Fibroblast of skin of scalp (primary cell): ENCODE data around the gene GNPAT.
A peak's percentile ranks its signal among the peaks of the same experiment; 100 is the strongest.

ENCODE experiments used
- DNase-seq: peaks from one replicate; pipeline ENCODE4 v3.0.0-alpha.2; 2013

GNPAT gene

DNA sequence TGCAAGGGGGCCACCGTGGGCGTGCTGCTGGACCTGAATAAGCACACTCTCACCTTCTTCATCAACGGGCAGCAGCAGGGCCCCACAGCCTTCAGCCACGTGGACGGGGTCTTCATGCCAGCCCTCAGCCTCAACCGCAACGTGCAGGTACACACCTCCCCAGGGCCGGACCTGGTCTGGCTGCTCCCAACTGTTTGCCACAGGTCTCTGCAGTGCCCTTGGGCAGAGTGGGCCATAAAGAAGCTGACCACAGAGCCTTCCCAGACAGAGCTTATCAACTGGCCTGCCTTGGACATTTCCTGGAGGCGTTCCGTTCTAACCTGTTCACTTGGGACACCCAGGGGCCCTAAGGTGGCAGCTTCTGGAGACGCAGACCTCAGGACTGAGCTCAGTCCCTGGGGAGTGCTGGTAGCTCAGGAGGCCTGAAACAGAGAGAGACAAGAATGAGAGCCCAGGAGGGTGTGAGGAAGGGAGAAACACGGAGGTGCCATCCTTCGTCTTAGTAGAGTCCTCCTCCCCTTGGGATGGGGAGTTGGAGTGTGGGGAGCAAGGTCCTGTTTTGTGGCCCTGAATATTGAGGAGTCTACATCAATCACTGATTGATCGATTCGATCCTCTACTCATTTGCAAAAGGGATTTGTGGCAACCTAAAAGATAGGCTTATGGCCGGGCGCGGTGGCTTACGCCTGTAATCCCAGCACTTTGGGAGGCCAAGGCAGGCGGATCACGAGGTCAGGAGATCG is 27.0 kb upstream of the GNPAT start:
- DNase-seq: no peak

DNA sequence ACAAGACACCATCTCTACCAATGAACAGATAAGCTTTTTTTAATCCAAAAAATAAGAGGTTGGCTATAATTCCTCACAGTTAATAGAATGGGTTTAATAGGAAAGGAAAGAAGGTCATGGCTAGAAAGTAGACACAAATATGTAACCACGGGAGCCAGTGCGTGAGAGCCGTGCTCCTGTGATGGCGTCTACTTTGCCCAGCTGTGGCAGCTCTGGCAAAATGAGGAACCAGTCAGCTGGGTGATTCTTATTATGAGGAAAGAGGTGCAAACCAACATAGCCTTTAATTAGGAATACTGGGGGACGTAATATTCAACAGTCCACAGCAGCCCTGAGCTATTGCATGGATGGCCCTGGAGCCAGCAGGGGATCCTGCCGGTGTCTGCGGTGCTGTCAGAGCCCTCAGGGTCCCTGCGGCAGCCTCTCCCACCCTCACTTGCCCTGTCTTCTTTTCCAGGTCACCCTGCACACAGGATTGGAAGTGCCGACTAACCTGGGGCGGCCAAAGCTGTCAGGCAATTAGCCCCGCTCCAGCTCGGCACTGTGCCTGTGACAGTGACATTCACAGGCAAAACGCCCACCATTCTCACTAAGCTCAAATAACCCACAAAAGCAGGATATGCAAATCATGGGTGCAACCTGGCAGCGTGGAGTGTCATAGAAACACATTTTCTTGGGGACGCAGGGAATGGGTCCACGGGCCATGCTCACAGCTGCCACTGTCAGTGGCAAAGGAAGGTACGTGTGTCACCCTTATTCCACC is 25.9 kb upstream of the GNPAT start:
- no peak for DNase-seq

DNA sequence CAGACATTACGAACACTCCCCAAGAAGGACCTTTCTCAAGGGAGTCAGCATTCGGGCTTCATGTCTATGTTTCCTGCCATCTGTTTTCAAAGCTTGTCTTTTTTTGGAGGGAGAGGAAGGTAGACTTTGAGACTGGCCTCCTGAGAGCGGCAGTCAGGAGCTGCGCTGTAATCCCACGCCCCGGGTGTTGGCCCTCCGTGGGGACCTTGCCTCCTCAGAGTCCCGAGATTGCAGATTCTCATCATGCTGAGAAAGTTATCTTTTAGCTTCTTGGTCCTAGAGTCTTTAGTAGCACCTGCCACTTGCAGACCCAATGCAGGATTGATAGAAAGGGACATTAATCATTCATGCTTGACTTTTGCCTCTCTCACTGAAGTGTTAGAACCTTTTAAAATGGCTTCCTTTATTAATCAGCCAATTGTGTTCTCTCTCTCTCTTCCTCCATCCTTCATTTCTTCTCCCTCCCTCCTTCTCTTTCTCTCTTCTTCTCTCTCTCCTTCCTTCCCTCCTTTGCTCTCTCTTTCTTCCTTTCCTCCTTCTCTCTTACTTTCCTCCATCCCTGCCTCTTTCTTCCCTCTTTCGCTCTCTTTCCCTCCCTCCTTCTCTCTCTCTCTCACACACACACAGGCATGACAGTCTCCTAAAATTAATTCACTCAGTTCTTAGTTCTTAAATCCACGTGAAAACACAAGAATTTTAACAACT is 25.2 kb upstream of the GNPAT start:
- DNase-seq: no peak

DNA sequence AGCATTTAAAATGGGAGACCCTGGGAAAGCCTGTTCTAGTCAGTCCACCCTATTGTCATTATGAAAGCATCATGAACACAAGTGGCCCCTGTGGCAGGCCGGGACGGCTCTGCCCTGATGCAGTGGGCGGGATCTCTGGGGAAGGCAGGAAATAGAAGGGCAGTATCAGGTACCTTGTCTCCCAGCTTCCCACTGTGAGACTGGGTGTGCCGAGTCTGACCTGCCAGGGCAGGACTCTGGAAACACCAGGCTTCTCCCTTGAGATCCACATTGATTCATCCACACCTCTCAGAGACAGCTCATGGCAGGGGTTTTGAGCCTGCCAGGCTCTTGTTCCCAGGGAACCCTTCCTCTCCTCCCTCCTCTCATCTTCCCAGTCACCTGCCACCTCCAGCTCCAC is 24.5 kb upstream of the GNPAT start:
- DNase-seq: no peak

DNA sequence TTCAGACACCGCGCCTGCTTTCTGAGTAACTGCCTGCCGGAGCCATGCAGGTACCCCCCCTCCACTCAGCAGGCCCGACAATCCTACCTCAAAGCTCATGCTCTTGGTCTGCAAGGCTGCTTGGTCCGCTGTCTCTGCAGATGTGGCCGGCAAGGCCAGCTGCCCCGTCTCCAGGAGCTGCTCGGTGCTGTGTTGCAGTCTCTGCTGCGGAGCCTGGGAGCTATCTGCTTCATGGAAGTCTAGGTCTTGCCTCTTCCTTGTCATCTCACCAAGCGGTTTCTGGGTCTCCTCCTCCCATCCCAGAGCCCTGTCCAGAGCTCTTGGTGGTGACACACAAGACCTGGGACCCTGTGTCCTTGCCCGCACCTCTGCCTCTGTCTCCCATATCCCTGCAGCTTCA is 24.0 kb upstream of the GNPAT start:
- no peak for DNase-seq

DNA sequence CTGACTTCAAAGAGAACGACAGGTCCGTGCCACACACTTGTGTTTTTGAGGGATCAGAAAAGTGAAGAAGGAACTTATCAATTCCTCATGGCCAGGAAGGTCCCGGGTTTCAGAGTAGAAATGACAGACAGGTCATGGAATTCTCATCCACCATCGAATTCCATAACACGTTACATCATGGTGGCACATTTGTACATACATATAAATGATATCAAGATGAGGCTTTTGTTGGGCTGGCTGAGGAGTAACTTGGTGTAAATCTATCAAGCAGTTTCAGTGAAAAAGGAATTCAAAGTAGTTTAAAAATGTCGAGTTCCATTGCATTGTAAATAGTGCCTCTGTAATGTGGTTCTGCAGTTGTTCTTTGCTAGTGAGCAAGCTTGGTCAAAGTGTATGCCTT is 22.9 kb upstream of the GNPAT start:
- no peak for DNase-seq

DNA sequence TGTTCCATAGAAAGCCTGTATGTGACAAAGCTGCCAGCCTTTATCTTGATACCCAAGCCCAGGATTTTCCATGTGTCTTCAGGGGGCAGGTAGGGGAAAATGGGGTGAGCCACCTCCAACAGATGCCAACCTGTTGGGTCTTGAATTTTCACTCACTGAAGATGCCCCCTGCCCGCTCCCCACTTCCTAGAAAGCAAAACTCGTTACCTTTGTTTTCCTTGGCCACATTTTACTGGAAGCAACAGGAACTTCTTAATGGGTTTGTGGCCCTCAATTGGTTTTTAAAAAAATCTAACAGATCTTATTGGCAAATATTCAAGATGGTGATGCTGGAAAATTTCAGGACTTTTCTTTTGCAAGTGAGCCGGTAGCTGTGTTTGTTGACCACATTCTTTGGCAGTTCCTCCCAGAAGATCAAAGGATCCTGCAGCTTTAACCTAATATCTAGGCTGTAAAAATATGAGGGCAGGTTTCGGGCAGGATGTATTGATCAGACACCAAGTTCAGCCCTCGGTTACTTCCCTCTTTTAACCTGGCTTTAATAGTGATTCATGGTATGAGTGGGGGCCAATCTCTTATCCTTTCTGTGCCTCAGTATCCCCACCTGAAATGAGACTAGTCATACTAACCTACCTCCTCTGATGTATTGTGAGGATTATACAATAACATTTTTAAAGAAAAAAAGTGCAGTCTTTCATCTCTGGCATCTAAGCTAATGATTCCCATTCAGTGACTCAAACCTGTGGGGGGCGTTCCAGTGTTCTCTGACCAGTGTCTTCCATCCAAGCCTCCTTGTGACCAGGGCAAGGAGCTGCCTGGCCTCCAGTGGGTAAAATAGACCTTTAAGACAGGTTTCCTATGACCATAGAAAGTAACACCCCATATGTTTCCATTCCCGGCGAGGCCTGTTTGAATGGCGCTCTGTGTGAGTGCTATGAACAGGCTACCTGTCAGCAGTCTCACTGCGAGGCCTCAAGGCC is 21.3 kb upstream of the GNPAT start:
- no peak for DNase-seq

DNA sequence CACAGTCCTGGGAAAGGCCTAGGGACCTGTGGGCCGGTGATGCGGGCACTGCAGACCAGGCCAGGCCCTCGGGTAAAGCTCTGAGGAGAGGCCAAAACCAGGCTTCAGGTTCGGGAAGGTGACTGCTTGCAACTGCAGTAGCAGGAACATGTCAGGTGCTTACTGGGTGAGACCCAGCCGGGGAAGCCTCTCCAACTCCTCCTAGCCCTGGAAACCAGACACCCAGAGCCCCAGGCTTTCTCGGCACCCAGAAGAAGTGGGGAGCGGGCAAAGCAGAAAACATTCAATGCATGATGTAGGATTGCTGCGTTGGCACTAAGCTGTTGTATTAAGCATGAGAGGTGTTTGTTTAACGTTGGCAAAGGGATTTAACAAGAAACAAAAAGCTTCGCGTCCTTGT is 20.2 kb upstream of the GNPAT start:
- DNase-seq: no peak

DNA sequence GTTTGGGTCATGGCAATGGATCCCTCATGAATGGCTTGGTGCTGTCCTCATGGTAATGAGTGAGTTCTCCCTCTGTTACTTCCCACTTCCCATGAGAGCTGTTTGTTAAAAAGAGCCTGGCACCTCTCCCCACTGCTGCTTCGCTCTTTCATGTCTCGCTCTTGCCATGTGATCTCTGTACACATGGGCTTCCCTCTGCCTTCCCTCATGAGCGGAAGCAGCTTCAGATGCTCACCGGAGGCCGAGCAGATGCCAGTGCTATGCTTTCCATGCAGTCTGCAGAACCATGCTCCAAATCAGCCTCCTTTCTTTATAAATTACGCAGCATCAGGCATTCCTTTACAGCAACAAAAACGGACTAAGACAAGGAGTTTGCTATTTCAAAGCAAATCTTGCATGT is 14.9 kb upstream of the GNPAT start:
- no peak for DNase-seq

DNA sequence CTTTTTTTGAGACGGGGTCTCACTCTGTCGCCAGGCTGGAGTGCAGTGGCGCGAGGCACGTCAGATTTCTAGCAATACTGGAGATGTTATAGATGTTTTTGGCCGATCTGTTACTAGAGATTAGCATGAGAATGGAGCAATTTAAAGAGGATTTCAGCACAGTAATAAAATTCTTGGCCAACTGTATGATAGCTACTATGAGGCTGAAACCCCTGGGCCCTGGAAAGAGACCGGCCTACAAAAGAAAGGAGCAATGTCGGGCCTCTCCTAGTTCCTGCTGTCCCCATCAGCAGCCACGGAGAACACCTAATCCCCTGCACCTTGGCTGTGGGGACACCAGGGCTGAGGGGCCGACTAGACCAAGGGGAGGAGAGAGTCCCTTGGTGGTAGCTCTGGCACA is 9.5 kb upstream of the GNPAT start:
- no peak for DNase-seq

DNA sequence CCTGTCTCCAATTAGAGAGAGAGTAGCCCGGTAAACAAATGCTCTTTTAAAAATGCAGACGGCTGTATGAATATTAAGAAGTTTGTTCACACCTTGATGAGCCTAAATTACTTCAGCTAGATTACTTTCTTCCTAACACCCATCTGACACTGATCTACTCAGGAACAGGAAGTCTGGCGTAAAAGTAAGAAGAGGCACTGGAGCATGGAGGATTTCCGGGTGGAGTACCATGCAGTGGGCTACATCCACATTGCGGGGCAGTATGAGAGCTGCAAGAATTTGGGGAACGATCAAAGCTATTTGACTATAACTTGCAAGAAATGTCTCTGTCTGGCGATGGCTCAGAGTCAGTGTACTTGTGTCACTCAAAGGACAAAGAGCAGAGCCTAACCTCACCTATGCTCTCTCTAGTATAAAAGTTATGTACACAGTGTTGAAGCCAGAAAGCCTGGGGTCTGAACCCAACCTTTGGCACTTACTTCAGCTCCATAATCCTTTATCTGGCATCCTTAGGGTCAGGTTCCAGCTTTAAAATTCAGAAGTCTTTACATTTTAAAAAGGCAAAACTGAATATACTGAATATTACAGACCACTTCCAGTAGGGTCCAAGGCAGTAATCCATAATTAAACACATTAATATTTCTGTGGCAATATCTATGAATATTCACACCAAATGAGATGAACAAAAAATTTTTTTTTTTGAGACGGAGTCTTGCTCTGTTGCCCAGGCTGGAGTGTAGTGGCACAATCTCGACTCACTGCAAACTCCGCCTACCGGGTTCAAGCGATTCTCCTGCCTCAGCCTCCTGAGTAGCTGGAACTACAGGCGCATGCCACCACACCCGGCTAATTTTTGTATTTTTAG is 7.9 kb upstream of the GNPAT start:
- no peak for DNase-seq

DNA sequence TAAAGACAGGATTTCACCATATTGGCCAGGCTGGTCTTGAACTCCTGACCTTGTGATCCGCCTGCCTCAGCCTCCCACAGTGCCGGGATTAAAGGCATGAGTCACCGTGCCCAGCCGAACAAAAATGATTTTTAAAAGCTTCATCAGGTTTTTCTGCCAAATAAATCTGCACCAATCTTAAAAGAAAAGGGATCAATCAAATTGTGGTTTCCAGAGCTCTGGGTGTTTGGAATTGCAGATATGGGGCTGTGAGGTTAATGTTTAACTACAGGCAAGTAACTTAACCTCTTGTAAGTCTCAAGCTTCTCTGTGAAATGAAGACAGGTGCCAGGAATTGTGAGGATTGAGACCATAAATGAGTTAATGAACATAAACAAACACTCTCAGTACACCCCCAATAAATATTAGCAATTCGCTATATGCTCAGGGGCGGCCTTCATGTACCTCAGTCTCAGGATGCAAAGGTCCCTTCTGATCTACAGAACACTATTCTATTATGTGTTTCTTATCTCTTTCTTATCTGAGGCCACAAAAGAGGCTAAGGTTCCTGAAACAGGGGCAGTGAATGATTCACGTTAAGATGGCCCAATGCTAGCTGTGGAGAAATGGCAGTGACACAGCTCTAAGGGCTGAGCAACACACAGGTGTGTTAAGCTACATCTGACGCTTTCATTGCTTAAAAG is 7.1 kb upstream of the GNPAT start:
- no peak for DNase-seq

DNA sequence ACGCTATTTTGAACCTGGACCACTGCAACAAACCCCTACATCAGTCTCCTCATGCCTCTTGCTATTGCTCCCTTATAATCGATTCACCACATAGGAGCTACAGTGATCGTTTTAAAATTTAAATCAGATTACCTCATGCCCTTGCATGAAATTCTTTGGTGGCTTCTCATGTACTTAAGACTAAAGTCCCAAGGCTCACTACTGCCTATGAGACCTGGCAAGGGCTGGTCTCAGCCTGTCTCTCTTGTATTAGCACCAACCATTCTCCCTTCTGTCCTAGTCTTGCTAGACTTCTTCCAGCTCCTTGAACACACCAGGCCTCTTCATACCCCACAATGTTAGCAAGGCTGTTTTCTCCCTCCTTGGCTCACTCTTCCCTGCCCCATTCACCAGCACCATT is 6.5 kb upstream of the GNPAT start:
- DNase-seq: no peak

DNA sequence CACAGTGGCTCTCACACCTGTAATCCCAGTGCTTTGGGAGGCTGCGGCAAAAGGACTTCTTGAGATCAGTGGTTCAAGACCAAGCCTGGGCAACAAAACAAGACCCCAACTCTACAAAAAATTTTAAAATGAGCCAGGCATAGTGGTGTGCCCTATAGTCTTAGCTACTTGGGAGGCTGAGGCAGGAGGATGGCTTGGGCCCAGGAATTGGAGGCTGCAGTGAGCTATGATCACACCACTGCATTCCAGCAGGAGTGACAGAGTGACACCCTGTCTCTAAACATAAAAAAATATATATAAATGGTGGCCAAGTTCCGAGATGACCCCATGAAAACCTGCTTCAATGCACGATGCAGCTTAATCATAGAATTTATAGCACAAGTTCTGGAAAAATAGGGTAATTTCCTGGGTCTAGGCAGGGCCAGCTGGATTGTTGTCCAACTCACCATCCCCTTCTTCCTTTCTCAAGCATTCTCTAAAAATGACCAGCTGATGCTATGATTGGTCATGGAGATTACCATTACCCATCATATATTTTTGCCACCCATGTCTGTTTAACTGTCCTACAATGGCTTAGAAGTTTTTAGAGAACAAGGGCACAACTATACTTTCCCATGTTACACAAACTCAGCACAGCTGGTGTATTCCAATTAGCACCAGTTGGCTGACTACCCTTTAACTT is 5.3 kb upstream of the GNPAT start:
- DNase-seq: no peak

DNA sequence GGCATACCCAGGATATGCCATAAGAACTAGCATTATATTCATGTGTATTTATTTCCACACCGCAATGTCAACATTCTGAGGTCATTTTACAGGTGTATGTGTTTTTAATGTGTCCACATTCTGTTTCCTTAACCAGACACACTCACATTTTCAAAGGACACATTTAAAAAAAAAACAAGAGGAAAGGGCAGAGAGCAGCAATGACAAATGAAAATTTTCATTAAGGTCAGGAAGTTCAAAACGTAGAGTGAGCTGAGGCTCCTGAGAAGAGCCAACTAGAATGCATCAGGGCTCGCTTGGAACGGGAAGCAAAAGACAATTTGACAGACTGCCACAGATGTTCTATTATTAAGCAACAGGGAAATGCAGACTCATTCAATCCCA is 4.8 kb upstream of the GNPAT start:
- DNase-seq: no peak

DNA sequence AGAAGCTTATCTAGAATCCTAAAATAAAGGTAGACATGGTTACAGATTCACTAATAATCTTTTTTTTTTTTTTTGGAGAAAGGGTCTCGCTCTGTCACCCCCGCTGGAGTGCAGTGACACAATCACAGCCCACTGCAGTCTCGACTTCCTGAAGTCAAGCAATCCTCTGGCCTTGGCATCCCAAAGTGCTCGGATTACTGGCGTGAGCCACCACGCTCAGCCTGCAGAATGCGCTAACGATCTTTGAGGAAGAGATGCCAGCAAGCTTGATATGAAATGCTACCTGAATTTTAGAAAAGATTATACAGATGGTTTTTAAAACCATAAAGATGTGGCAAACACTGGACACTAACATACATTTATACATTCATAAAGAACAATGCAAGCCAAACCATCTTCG is 4.1 kb upstream of the GNPAT start:
- no peak for DNase-seq

DNA sequence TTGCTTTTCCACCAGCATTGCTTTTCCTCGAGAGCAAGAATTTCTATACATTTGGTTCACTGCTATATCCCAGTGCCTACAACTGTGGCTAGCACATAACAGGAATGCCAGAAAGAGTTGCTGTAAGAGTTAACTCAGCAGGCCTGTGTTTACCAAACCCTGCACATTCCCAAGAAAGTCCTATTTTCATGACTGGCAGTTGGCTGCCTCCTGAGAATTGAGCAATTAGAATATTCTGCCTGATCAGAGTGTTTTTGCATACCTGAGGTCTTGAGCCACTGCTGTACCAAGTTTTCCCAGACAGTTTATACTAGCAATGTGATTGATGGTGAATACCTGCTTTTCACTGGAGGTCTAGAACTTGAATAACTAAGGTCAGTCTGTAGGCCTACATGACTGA is 2.7 kb upstream of the GNPAT start:
- DNase-seq: no peak

DNA sequence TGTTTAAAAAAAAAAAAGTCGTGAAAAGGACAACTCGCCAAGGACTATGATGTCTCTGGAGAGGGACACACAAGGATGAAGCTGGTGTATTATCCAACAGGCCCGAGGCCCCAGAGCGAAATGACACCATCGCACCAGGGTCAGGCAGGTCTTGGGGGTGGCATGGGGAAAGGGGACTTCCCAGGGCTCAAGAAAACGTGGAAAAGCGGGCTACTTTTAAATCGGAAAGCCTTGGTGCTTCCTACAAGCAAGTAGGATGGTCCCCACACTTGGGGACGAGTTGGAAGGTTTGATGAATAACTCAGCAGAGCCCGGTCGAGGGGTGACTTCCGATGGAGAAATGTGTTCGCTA is 505 bp upstream of the GNPAT start:
- no peak for DNase-seq

DNA sequence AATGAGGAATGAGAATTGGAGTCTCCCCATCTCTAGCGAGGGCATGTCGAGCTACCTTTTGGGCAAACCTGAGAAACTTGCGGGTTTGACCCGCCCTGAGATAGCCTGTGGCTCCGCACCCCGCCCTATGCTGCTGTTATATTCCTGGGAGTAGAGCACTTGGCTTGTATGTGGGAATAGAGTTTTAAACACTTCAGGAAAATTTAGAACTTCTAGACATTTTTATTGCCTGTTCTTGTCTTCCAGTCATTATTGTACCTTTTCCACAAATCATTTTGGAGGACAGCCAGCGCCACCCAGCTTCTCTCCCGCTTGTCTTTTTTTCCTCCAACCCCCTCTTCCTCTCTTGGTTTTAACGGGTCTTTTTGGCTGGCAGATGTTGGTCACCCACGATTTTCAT is 738 bp downstream of the GNPAT start:
- peak; percentile 13 for DNase-seq

DNA sequence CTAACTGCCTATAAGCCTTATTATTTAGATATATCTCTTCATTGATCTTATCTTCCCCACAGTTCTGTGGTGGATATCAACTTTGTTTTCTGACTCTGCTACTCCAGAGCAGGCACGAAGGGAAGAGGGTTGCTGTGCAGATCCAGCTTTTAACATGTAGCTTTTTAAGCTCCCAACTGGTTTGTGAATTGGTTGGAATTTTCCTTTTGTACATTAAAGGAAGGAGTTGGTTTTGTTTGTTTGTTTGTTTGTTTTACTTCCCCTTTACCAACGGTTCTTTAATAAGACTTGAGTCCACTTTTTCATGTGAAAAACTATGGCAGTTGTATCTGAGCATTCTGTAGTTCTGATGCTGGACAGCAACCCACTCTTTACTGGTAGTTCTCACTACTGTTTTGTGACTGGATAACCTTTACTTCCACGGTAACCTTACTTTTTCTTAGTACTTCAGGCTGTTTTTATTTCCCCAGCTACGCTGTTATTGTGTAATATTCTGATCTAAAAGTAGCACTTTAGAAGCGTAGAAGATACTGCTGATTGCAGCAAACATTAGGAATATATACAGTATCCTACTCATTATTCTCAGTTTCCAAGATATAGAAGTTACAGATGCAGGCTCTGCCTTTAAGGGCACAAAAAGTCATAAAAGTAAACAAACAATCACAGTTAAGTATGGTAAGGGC is 1.6 kb downstream of the GNPAT start:
- DNase-seq: no peak
